IMR-90 (cell line): ENCODE results near the gene GHDC. TPM values are rescaled to one million over a fixed set of nuclear protein-coding genes. Genes with fewer than 3 reads are reported as not detected.

ENCODE experiments used
- ATAC-seq: fragments of 200-7000 bp; cut with Tn5 transposase; 2 replicates; pipeline ENCODE4 v1.9.1; 2020; ENCODE audit warnings: low read depth, mild to moderate bottlenecking, moderate library complexity
- BruUV-seq: library from RNA; stranded (reverse); fragments of 400-500 nt; replicated peaks from 2 replicates; lab custom pipeline; 2021; lab: Mats Ljungman, UMichigan
- CTCF ChIA-PET: fragments of 300-600 bp; formaldehyde crosslinking; extraction: SDS; loops from one replicate; lab custom pipeline; 2021; ENCODE audit warnings: antibody characterized with exemption; lab: Yijun Ruan, JAX
- POLR2A ChIA-PET: fragments of 300-600 bp; sonication (Branson Sonifier 250); formaldehyde crosslinking; loops from one replicate; lab custom pipeline; 2022; ENCODE audit warnings: antibody characterized with exemption; ENCODE audit not compliant: unreplicated experiment; lab: Charles Lee
- DNase-seq: peaks from one replicate; pipeline ENCODE4 v3.0.0; 2013
- H2AFZ ChIP-seq: replicated peaks from 2 replicates; pipeline ENCODE3; 2013; ENCODE audit warnings: low read length, mild to moderate bottlenecking; ENCODE audit not compliant: poor library complexity
- H2AK5ac ChIP-seq: 2 replicates; pipeline ENCODE4 v1.6.1; 2013; ENCODE audit warnings: low read depth, low read length, inconsistent platforms
- H2AK9ac ChIP-seq: replicated peaks from 2 replicates; pipeline ENCODE3; 2013; ENCODE audit warnings: mild to moderate bottlenecking, low read depth, low read length, moderate library complexity; ENCODE audit not compliant: poor library complexity
- H2BK120ac ChIP-seq: 2 replicates; pipeline ENCODE4 v1.6.1; 2013; ENCODE audit warnings: low read depth, low read length, inconsistent platforms
- H2BK15ac ChIP-seq: 3 replicates; pipeline ENCODE4 v1.6.1; 2013; ENCODE audit warnings: low read depth, low read length, inconsistent platforms
- H2BK20ac ChIP-seq: 2 replicates; pipeline ENCODE4 v1.6.1; 2013; ENCODE audit warnings: low read depth, mild to moderate bottlenecking, inconsistent platforms, low read length, moderate library complexity
- H2BK5ac ChIP-seq: 2 replicates; pipeline ENCODE4 v1.6.1; 2013; ENCODE audit warnings: mild to moderate bottlenecking, low read depth, low read length, inconsistent platforms; ENCODE audit not compliant: poor library complexity, severe bottlenecking
- H3K14ac ChIP-seq: replicated peaks from 2 replicates; pipeline ENCODE4 v1.6.1; 2013; ENCODE audit warnings: low read depth, low read length, inconsistent platforms
- H3K18ac ChIP-seq: 2 replicates; pipeline ENCODE4 v1.6.1; 2013; ENCODE audit warnings: low read depth, low read length, control low read depth
- H3K23ac ChIP-seq: 2 replicates; pipeline ENCODE4 v1.6.1; 2013; ENCODE audit warnings: low read depth, low read length, inconsistent platforms
- H3K27ac ChIP-seq: 2 replicates; pipeline ENCODE4 v1.5.1; 2013; ENCODE audit warnings: mild to moderate bottlenecking, control low read depth, low read length; ENCODE audit not compliant: insufficient read depth
- H3K27me3 ChIP-seq: 2 replicates; pipeline ENCODE4 v1.6.1; 2013; ENCODE audit warnings: low read length; ENCODE audit not compliant: control insufficient read depth, insufficient read depth
- H3K36me3 ChIP-seq: 2 replicates; pipeline ENCODE4 v1.6.1; 2013; ENCODE audit warnings: low read length, mixed read lengths; ENCODE audit not compliant: control insufficient read depth, insufficient read depth
- H3K4ac ChIP-seq: 2 replicates; pipeline ENCODE4 v1.6.1; 2013; ENCODE audit warnings: low read depth, low read length, inconsistent platforms
- H3K4me1 ChIP-seq: 2 replicates; pipeline ENCODE4 v1.6.1; 2013; ENCODE audit warnings: low read length, mixed read lengths; ENCODE audit not compliant: control insufficient read depth, insufficient read depth
- H3K4me2 ChIP-seq: 2 replicates; pipeline ENCODE4 v1.6.1; 2013; ENCODE audit warnings: low read depth, mild to moderate bottlenecking, control low read depth, low read length, moderate library complexity
- H3K4me3 ChIP-seq: 2 replicates; pipeline ENCODE4 v1.5.1; 2013; ENCODE audit warnings: low read depth, mild to moderate bottlenecking, control low read depth, low read length, moderate library complexity; ENCODE audit not compliant: insufficient read depth
- H3K56ac ChIP-seq: 2 replicates; pipeline ENCODE4 v1.6.1; 2013; ENCODE audit warnings: low read length, inconsistent platforms; ENCODE audit not compliant: insufficient read depth; ENCODE audit errors: extremely low read depth
- H3K79me1 ChIP-seq, 2 experiments: 2 replicates each; pipeline ENCODE4 v1.6.1; 2013; ENCODE audit warnings: low read length in 2 of 2, inconsistent platforms in 1 of 2, low read depth in 1 of 2
- H3K9ac ChIP-seq: 2 replicates; pipeline ENCODE4 v1.6.1; 2013; ENCODE audit warnings: low read depth, low read length, control low read depth
- H3K9me1 ChIP-seq: 2 replicates; pipeline ENCODE4 v1.6.1; 2013; ENCODE audit warnings: low read length, inconsistent platforms; ENCODE audit not compliant: insufficient read depth
- H3K9me3 ChIP-seq: 2 replicates; pipeline ENCODE4 v1.6.1; 2013; ENCODE audit warnings: low read length; ENCODE audit not compliant: control insufficient read depth, insufficient read depth
- H4K20me1 ChIP-seq: 2 replicates; pipeline ENCODE4 v1.6.1; 2013; ENCODE audit warnings: low read length, inconsistent platforms; ENCODE audit not compliant: insufficient read depth
- H4K5ac ChIP-seq: 2 replicates; pipeline ENCODE4 v1.6.1; 2013; ENCODE audit warnings: mild to moderate bottlenecking, low read depth, low read length, control low read depth
- H4K8ac ChIP-seq, 2 experiments: 2 replicates each; pipeline ENCODE4 v1.6.1; 2013; ENCODE audit warnings: low read depth in 2 of 2, low read length in 2 of 2, control low read depth in 1 of 2, inconsistent platforms in 1 of 2
- H4K91ac ChIP-seq: 2 replicates; pipeline ENCODE4 v1.6.1; 2013; ENCODE audit warnings: low read depth, low read length, inconsistent platforms; ENCODE audit not compliant: insufficient read depth
- MXI1 ChIP-seq: IDR thresholded peaks from 2 replicates; pipeline ENCODE4 v1.6.1; 2012; ENCODE audit warnings: low read depth, mild to moderate bottlenecking, low read length, moderate library complexity, borderline replicate concordance
- POLR2A ChIP-seq: IDR thresholded peaks from 2 replicates; pipeline ENCODE4 v1.6.1; 2012; ENCODE audit warnings: mild to moderate bottlenecking, low read depth, low read length
- SMC3 ChIP-seq: fragments of 150-350 bp; IDR thresholded peaks from 2 replicates; pipeline ENCODE4 v1.6.1; 2016; ENCODE audit warnings: low read depth, mild to moderate bottlenecking, antibody characterized with exemption, low read length, moderate library complexity
- WGBS, 2 experiments: methylation state at CpG; one replicate each; pipeline versions ENCODE4 v1.1.5 to v1.1.7; 2013; ENCODE audit warnings: missing lambda C conversion rate in 2 of 2; ENCODE audit not compliant: insufficient read length in 1 of 2; ENCODE audit errors: extremely low coverage in 2 of 2; 5-methylcytosine and 5-hydroxymethylcytosine counted together
- dilution Hi-C: fragments of 300-500 bp; cut with HindIII; formaldehyde crosslinking; loops from one replicate; pipeline ENCODE4 v1.14.3; 2018; ENCODE audit warnings: low sequenced_read_pairs; ENCODE audit not compliant: unreplicated experiment
- in situ Hi-C: fragments of 300-500 bp; cut with MboI; formaldehyde crosslinking; loops from 3 replicates; pipeline ENCODE4 v1.14.3; 2019; ENCODE audit warnings: low sequenced_read_pairs, inconsistent platforms, mixed read lengths
- intact Hi-C: fragments of 100-400 bp; cut with micrococcal nuclease; formaldehyde crosslinking; loops from 2 replicates; pipeline ENCODE4 v1.10.0; 2022
- polyA plus RNA-seq, 3 experiments: library from polyadenylated mRNA; depleted of rRNA; stranded (reverse); fragments of >200 nt; gene quantifications; 2 replicates each; pipeline ENCODE4 v1.2.3, GENCODE V29; 2012; ENCODE audit warnings: low replicate concordance in 1 of 3
- total RNA-seq: library from RNA; depleted of rRNA; stranded (reverse); fragments of >200 nt; gene quantifications from 2 replicates; pipeline ENCODE4 v1.2.3, GENCODE V29; 2012

Gene GHDC
- total and polyA plus RNA-seq, 2 of the 4 experiments (the other 2 are of a cell fraction) = 5.2 to 8.1 TPM

GRCh38 chr17:42230225-42230624 is 35.9 kb upstream of the GHDC start:
- Histone ChIP-seq H4K20me1 (peaks cover 16% of the 10 kb centered on the region; the same call in 1 of the 2 replicates), H3K4me1 (peaks cover 4% of the 10 kb centered on the region), H3K14ac (no peak overlapping the region), H3K4me2 (no peak overlapping the region), H3K9me1 (peaks cover 3% of the 10 kb centered on the region), H2BK120ac (no peak overlapping the region), H3K18ac (no peak overlapping the region), H4K8ac (no peak overlapping the region), H3K9me3 (no peaks in the 10 kb centered on the region), H2BK5ac (no peak overlapping the region), H3K9ac (no peak overlapping the region), H2BK20ac (no peak overlapping the region), H2AFZ (no peak overlapping the region), H4K5ac (no peak overlapping the region), H3K27ac (no peak overlapping the region), H3K4me3 (no peak overlapping the region), H2BK15ac (no peak overlapping the region), H3K79me1 (peaks cover 27 to 72% of the 10 kb centered on the region in 2 experiments), H3K36me3 (peaks cover 3% of the 10 kb centered on the region), H3K4ac (no peak overlapping the region), H4K91ac (no peak overlapping the region), H3K56ac (no peak overlapping the region), H3K23ac (no peak overlapping the region), H2AK9ac (no peak overlapping the region), H3K27me3 (no peaks in the 10 kb centered on the region), H2AK5ac (no peak overlapping the region)
- BruUV-seq = no TSS peak
- CTCF ChIA-PET = no interaction called here
- no CpG with 5 or more reads among the region's 5 CpGs for WGBS, 2 experiments
- intact Hi-C loops (no loop called here), dilution Hi-C loops (no loop called here), in situ Hi-C loops (no loop called here)
- TF ChIP-seq POLR2A = no peak
- TF ChIP-seq SMC3 = no peak
- no peak for TF ChIP-seq MXI1
- DNase-seq = no peak
- no peak for ATAC-seq
- POLR2A ChIA-PET = interaction anchor here (0.7 kb wide), 1 partner anchor 49 kb away, joined by 5 read pairs; no protein-coding TSS in a partner anchor
